Body of pancreas (tissue), 4 donors: ENCODE measurements around the gene POLG. TPM values are rescaled to one million over a fixed set of nuclear protein-coding genes. Genes with fewer than 3 reads are reported as not detected.
A peak's percentile ranks its signal among the peaks of the same experiment; 100 is the strongest.

Source experiments
- ATAC-seq: fragments of 150-250 bp; one replicate; pipeline ENCODE4 v1.9.1; 2016
- DNase-seq, 4 donors: peaks; one replicate each; pipeline ENCODE4 v3.0.0-alpha.2; 2019
- H3K27ac ChIP-seq, 4 donors: fragments of 200-600 bp; sonication (generic); 1 replicate in 3 of 4; 2 replicates in 1 of 4; pipeline versions ENCODE4 v1.5.1 to v1.6.1; 2016 to 2019; ENCODE audit warnings: mild to moderate bottlenecking in 1 of 4, mixed read lengths in 1 of 4, moderate library complexity in 1 of 4
- H3K27me3 ChIP-seq, 2 donors: fragments of 200-600 bp; sonication (generic); one replicate each; pipeline ENCODE4 v1.6.0; 2016; ENCODE audit warnings: mild to moderate bottlenecking in 1 of 2
- H3K36me3 ChIP-seq, 2 donors: fragments of 200-600 bp; sonication (generic); replicated peaks in 1 of 2; 2 replicates each; pipeline ENCODE4 v1.5.1; 2016; ENCODE audit warnings: low read depth in 2 of 2; ENCODE audit not compliant: insufficient read depth in 1 of 2
- H3K4me1 ChIP-seq: fragments of 200-600 bp; sonication (generic); one replicate; pipeline ENCODE4 v1.6.0; 2016
- H3K4me3 ChIP-seq, 2 donors: fragments of 200-600 bp; sonication (generic); 1 replicate in 1 of 2; 2 replicates in 1 of 2; pipeline ENCODE4 v1.5.1; 2016 to 2019
- H3K9me3 ChIP-seq, 3 donors: fragments of 200-600 bp; sonication (generic); 1 replicate in 2 of 3; 2 replicates in 1 of 3; pipeline ENCODE4 v1.5.1; 2016
- CTCF ChIP-seq, 7 experiments: fragments of 450-650 bp in 4 of 7; fragments of 200-600 bp in 3 of 7; sonication (generic) in 3 of 7; IDR thresholded peaks; one replicate each; pipeline ENCODE4 v1.5.1; 2016 to 2019; ENCODE audit warnings: antibody characterized with exemption in 7 of 7
- POLR2A ChIP-seq, 3 donors: fragments of 450-650 bp; IDR thresholded peaks; one replicate each; pipeline ENCODE4 v1.6.1; 2016; ENCODE audit warnings: antibody characterized with exemption in 3 of 3, mild to moderate bottlenecking in 2 of 3
- WGBS, 2 donors: methylation state at CpG; one replicate each; pipeline ENCODE4 v1.1.5; 2017; 5-methylcytosine and 5-hydroxymethylcytosine counted together
- intact Hi-C: fragments of 100-400 bp; cut with DNase I; formaldehyde crosslinking; loops from one replicate; pipeline ENCODE4 v1.15.1; 2023
- total RNA-seq, 2 donors: library from RNA; depleted of rRNA; stranded (reverse); fragments of >200 nt; gene quantifications; one replicate each; pipeline ENCODE4 v1.1.0, GENCODE V29; 2016

POLG gene
- total RNA-seq, 2 donors from 2014 or later, result 60.7 to 67.2 TPM

DNA sequence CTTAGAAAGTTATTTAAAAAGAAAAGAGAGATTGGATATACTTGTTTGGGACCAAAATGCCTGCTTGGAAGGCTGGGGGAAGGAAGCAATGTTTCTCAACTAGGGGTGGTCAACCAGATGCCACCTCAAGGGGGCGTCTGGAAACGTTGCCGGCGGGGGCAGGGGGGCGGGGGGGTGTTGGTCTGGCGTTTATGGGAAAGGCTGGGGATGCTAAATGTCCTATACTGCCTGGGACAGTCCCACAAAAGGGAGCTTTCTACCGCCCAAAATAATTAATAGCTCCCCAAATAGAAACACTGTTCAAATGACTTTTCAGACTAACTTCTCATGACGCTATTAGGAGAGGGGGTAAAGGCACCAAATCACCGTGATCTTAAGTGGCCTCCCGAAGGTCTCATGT is 2.2 kb downstream of the POLG start:
- TF ChIP-seq POLR2A (IDR thresholded peaks at IDR 0.05) (no peak), CTCF (IDR thresholded peaks at IDR 0.05) (no peak)
- ATAC-seq, result no peak
- DNase-seq, result no peak
- no peak overlapping the region for H3K4me3 ChIP-seq
- H3K27ac ChIP-seq, result no peak overlapping the region
- 28 to 32% methylated on average over 10 of the region's 10 CpGs for WGBS, 2 donors
- H3K27me3 ChIP-seq, result no peaks in the 10 kb centered on the region
- peaks cover 54% of the 10 kb centered on the region for H3K4me1 ChIP-seq
- H3K9me3 ChIP-seq, result no peaks in the 10 kb centered on the region
- peaks cover 12 to 18% of the 10 kb centered on the region in 2 donors for H3K36me3 ChIP-seq
- intact Hi-C loops, result no loop called here

GRCh38 chr15:89330881-89331595 is 3.6 kb downstream of the POLG start:
- DNase-seq (no peak), ATAC-seq (no peak)
- Histone ChIP-seq H3K36me3 (peaks cover 21 to 27% of the 10 kb centered on the region in 2 donors), H3K27ac (no peak overlapping the region), H3K4me1 (peaks cover 54% of the 10 kb centered on the region), H3K4me3 (no peak overlapping the region), H3K9me3 (no peaks in the 10 kb centered on the region), H3K27me3 (no peaks in the 10 kb centered on the region)
- no peak for TF ChIP-seq CTCF (IDR thresholded peaks at IDR 0.05)
- no peak for TF ChIP-seq POLR2A (IDR thresholded peaks at IDR 0.05)
- intact Hi-C loops, result no loop called here
- 78% methylated on average over 7 of the region's 7 CpGs for WGBS, 2 donors

DNA sequence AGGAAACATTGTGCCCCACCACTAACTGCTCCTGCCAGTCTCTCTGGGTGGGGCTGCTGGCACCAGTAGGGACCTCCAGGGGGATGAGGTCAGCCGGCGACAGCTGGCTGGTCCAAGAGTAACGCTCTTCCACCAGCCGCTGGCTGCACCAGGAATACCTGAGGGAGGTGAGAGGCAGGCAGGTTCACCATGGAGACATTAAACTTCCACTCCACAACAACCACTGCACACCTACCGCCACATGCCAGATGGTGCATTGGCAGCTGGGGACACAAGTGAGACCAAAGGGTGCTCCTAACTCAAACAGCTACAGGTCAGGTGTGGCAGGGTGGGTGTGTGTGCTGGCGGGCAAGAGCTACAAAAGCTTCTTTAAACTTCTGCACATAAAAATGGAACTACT is 4.5 kb downstream of the POLG start:
- H3K4me3 ChIP-seq, result no peak overlapping the region
- WGBS, 2 donors, result 54 to 86% methylated on average over 6 of the region's 6 CpGs
- intact Hi-C loops, result no loop called here
- DNase-seq, result peak in 3 of 4 donors; percentile 13 to 33 (median 29)
- H3K9me3 ChIP-seq, result no peaks in the 10 kb centered on the region
- no peak for TF ChIP-seq CTCF (IDR thresholded peaks at IDR 0.05)
- no peak for TF ChIP-seq POLR2A (IDR thresholded peaks at IDR 0.05)
- H3K27ac ChIP-seq, result no peak overlapping the region
- H3K4me1 ChIP-seq, result peaks cover 46% of the 10 kb centered on the region
- H3K27me3 ChIP-seq, result no peaks in the 10 kb centered on the region
- ATAC-seq, result no peak
- peaks cover 25 to 36% of the 10 kb centered on the region in 2 donors for H3K36me3 ChIP-seq

DNA sequence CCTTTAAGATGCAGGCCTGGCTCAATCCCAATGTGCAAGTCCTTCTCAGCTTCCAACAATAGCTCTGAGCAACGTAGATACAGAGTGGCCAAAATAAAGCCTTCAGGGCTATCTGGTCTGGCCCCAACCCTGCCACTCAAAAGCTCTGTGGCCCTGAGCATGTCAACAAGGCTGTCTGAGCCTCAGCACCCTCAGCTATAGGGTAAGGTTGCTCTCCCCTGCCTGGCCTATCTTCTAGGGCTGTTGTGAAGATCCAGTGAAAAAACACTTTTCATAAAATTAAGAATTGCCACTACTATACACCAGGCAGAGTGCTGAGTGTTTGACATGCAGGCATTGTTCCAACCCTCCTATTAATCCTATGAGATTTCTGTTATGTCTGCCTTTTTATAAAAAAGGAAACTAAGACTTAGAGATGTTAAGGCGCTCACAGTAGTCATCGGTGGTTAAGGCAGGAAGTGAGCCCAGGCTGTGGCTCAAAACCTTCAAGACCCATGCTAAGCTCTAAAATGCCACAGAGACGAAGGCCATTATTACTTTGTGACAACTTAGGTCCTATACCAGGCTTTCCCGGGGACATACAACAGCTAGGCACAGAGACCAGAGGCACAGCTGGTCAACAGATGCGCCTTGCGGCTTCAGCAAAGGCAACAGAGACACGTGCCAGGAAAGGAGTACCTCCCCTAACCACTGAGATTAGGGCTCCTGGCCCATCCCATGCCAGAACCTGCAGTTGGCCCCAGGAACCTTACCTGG is 5.1 kb downstream of the POLG start:
- no peak overlapping the region for H3K4me3 ChIP-seq
- TF ChIP-seq POLR2A (IDR thresholded peaks at IDR 0.05) (no peak), CTCF (IDR thresholded peaks at IDR 0.05) (no peak)
- WGBS, 2 donors, result 55 to 70% methylated on average over 8 of the region's 8 CpGs

More for the DNA sequence above, 5.1 kb downstream of the POLG start:
- ATAC-seq, result no peak
- H3K27ac ChIP-seq, result no peak overlapping the region
- H3K27me3 ChIP-seq, result no peaks in the 10 kb centered on the region
- intact Hi-C loops, result no loop called here
- peaks cover 25 to 39% of the 10 kb centered on the region in 2 donors for H3K36me3 ChIP-seq
- peaks cover 46% of the 10 kb centered on the region for H3K4me1 ChIP-seq
- H3K9me3 ChIP-seq, result no peaks in the 10 kb centered on the region
- peak in 1 of 4 donors; percentile 12 for DNase-seq
